Lung microvascular endothelial cell (primary cell): ENCODE results near the gene FBXO10. TPM values are rescaled to one million over a fixed set of nuclear protein-coding genes. Genes with fewer than 3 reads are reported as not detected.
"Not testable (repeated sequence)": the region's sequence is repeated elsewhere in the genome, so short reads cannot be mapped to it uniquely, and the experiment has no call there.

Source experiments
- DNase-seq, 2 donors: peaks; one replicate each; pipeline versions ENCODE4 v3.0.0 to v3.0.0-alpha.2; 2010; ENCODE audit warnings: low read depth in 2 of 2
- total RNA-seq: library from RNA; depleted of rRNA; stranded (reverse); fragments of >200 nt; gene quantifications from 2 replicates; pipeline ENCODE4 v1.2.1, GENCODE V29; 2014

FBXO10 gene
- total RNA-seq, 1 donor from 2014 or later, result 13.3 TPM

DNA sequence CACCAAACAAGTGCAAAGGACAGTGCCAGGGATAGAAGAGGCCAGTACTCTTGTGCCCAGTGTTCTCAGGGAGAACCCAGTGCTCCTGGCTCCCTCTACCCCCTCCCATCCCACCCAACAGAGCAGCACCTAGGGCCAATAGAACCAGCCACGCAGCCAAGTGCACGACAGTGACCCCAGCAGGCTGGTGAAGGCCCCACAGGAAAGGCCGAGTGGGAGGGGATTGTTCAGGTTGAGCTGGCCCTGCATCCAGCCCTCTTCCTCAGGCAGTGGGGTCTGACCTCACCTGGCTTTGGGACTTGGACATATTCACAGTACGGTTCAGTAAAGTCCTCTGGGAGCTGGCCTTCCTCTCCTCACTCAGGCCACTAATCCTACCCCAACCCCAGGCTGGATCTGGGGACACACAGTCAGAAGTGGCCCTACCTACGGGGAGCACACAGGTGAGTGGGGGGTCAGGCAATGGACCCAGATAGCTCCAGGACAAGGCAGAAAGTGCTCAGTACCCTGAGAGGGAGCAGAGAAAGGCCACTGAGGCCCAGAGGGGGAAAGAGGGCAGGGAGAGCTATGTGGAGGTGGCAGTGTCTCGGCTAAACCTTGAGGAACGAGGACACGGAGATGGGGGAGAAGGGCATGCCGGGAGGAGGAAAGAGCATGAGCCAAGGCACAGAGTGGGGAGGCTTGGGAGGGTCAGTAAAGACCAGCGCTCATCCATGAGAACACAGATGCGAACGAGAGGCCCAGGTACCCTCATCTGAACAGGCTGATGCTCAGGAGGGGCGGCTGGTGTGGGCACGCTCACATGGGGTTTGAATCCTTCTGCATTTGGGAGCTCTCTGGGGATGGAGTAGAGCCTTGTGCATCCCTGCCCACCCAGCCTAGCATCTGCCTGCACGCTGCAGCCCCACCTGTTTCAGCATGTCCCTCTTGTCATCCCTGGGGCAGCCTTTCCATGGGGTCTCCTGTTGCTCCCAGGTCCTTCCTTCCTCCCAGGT is 64.9 kb downstream of the FBXO10 start:
- no peak for DNase-seq

DNA sequence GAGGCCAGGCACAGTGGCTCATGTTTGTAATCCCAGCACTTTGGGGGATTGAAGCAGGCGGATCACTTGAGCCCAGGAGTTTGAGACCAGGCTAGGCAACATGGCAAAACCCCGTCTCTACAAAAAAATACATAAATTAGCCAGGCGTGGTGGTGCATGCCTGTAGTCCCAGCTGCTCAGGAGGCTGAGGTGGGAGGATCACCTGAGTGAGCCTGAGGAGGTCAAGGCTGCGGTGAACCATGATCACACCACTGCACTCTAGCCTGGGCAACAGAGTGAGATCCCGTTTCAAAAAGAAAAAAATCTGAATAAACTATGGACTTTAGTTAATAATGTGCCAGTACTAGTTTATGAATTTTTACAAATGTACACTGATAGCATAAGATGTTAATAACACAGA is 66.1 kb downstream of the FBXO10 start:
- DNase-seq, result not testable (repeated sequence)

DNA sequence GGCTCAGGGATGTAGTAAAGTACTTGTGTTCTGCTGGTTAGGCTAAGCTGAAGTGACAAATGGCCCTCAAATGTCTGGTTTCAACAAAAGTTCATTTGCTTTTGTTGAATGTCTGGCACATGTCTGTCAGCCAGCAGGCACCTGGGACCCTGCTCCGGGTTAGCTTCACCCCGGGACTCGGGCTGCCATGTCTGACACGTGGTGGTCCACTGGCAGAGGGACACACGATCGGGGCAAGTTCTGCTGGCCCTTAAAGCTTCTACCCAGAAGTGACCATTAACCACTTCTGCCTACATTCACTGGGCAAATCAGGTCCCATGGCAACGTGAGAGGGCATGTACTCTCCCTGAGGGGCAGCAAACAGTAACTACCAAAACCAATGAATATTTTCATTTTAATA is 66.6 kb downstream of the FBXO10 start:
- no peak for DNase-seq

DNA sequence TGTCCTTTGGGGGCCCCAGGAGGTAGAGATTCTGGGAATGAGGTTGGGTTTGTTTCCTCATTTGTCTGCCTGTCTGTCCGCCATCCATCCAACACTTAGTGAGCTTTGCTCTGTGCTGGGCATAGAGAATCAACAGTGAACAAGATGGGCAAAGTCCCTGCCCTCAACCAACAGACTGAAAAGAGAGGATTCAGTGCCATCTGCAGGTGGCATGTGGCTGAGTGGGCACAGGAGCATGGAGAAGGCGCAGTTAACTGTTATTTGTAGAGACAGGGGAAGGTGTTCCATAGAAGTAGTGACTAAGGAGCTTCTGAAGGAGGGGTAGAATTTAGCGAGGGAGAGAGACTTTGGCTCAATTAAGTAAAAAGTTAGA is 67.4 kb downstream of the FBXO10 start:
- no peak for DNase-seq

DNA sequence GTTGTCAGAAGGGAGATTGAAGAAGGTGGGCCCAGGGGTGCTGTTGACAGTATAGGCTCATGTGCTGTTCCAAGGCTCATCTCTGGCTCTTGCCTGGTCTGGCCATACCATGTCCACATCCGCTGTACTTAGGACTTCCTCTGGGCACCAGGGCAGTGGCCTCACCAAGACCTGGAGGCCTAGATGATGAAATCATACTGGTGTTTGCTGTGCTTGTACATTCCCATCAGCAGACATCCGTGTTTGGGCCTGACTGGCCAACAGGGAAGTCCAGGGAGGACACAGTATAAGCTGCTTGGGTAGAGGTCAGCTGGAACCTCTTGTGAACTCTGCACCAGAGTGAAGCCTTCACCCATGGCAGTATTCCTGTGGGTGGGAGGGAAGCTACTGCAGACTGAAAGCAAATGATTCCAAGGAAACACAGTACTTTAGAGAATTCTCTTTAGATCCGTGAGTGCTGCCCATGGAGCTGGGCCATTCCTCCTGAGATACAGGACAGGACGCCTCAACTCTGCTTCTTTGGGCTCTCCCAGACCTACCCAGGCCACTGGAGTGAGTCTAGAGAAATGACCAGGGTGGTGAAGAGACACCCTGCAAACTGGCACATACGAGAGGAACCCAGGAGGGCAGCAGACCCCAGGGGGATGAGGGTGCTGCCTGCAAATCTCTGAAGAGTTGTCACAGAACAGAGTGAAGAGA is 67.9 kb downstream of the FBXO10 start:
- no peak for DNase-seq

DNA sequence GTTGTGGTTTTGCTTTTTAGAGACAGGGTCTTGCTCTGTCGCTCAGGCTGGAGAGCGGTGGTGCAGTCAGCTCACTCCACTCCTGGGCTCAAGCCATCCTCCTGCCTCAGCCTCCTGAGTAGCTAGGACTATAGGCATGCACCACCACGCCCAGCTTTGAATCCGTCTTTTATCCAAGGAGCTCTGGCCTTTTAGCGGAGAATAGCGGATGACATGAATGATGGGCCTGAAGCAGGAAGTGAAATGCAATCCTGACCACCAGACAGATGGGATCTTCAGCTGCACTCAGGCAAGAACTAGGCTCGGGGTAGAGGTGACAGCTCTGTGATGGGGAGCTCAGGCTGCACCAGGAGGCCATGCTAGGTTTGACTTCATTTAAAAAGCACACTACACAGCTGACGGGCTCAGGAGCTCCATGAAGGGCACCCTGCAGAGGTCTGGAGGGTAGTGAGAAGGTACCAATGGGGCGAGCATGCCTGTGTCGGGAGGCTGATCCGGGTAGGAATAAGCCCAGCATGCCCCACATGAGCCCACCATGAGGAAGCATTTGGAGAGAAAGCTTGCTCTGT is 68.5 kb downstream of the FBXO10 start:
- no peak for DNase-seq

DNA sequence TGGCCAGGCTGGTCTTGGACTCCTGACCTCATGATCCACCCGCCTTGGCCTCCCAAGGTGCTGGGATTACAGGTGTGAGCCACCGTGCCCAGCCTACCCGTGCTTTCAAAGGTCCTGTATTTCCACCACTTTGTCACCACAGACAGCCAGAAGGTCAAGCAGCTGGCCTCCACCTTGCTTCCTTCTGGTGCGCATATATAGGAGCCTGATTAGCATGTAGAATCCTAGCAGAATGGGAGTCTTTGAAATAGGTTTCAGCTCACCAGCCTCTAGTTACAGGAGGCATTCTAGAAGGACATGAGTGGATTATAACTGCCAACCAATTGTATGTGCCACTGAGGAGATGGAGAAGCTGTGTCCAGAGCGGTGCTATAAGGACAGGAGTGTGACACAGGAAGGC is 71.6 kb downstream of the FBXO10 start:
- no peak for DNase-seq

DNA sequence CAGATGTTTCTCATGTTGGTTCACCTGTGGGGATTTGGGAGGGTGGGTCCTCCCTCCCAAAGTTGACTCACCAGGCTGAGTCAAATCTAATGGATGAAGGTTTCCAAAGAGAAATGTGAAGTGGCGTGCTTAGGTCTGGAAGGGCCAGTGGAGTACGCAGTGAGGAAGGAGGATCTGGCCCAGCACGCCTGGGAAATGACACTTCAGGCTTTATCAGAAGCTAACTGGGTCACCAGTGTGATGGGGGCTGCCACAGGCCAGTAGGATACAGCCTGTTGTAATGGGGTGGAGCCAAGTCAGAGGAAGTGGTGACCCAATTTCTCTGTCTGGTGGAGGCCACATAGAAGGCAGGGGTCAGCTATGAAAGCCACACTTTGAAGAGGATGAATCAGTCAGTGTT is 72.4 kb downstream of the FBXO10 start:
- peak in 1 of 2 donors; percentile 24 for DNase-seq

DNA sequence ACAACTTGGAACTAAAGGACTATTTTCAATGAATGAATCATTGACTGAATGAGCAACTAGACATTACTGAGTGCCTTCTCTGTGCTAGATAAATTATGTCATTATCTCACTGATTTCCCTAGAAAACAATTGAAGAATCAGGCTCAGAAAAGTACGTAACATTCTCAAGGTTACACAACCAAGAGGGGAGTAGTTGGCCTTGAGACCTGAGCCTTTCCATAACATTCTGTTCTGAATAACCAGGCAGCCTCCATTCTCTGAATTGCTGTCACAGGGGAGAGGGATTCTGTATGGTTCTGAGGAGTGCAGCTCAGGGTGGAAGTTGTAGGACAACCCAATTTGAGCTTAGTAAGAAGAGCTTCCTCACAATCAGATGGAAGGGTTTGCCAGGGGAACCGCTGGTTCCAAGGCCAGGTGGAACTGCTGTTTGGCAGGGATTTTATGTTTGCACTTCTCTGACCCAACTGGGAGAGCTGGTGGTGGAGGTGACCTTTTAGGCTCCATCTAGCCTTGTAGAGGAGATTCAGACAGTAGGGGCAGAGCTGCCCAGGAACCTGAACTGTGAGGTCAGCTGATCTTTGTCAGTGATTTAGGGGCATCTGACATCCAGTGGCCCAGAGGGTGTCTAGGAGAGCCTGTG is 74.1 kb downstream of the FBXO10 start:
- DNase-seq, result no peak

DNA sequence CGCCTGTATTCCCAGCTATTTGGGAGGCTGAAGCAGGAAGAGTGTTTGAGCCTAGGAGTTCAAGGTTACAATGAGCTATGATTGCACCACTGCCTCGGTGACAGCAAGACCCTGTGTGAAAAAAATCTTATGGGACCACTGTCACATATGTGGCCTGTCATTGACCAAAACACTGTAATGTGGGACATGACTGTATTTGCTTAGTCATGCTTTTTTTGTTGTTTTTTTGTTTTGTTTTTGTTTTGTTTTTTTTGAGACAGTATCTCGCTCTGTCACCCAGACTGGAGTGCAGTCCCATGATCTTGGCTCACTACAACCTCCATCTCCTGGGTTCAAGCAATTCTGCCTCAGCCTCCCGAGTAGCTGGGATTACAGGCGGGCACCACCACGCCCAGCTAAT is 76.9 kb downstream of the FBXO10 start:
- DNase-seq, result no peak

DNA sequence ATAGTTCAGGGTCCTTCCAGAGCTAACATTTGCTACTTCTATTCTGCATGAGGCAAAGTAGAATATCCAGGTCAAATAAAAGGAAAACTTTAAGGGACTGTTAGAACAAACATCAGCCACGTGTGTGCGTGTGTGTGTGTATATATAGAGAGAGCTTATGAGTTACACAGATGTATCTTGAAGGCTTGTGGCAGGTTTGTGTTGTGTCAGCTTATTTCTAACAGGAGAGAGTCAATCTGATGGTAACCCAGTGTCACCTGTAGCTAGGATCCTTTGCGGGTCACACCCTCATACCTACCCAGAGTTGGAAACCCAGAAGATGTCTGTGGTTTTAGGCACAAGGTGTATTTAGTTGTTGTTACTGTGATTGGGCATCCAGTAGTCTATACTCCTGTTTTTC is 77.7 kb downstream of the FBXO10 start:
- DNase-seq, result no peak

DNA sequence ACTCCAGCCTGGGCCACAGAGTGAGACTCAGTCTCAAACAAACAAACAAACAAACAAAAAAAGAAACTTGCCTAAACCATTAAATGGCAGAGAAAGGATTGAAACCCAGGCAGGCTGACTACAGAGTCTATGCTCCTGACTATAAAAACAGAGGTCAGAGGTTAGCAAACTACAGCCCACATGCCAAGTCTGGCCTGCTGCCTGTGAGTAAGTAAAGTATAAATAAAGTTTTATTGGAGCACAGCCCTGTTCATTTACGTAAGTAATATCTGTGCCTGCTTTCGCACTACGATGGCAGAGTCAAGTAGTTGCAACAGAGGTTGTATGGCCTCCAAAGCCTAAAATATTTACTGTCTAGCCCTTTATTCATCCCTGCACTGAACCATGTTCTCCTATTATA is 78.9 kb downstream of the FBXO10 start:
- DNase-seq, result no peak

DNA sequence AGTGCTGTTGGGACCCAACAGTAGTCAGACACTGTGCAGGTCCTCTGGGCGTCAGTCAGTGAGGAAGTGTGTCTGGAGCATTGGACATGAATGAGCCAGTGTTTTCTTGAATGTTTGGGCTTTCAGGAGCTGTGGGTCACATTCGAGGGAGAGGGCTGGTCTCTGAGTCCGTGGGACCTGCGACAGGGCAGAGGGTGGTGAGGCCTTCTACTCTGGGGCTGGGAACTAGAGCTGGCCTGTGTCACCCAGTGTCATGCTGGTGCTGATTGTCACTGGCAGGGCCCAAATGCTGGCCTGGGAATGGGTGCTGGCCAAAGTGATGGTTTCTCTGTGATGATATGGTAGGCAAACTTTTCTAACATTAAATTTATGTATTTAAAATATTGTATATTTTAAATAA is 80.2 kb downstream of the FBXO10 start:
- DNase-seq, result no peak

DNA sequence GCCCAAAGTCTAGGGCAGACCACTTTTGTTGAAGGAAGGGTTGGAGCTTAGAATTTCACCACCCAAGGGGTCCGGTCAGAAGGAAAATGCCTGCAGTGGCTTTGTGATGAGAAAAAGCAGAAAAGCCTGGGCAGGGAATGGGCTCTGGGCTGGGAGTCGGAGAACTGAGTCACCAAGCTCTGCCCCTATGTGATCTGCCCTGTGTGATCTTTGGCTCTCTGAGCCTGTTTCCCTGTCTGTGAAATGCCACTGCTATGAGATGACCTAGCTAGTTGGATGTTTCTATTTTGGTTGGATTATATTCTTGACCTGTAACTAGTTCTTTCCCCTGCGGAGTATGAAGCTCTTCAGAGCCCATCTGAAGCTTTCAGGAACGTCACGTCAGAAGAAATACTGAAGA is 80.6 kb downstream of the FBXO10 start:
- no peak for DNase-seq

DNA sequence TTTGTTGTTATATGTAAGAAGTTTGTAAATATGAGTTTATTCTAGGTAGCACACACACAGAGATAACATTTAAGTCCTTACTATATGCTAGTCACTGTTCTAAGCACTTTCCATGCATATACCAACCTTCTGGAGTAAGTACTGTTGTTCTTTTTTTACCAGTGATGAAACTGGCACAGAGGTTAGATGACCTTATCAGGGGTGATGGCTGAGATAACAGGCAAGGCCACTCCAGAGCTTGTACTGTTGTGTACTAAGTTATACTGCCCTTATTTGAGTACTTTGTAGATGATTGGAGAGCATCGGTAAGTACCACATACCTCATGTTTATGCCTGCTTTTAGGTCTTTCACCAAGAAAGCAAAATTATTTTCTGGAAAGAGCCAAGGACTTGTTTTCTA is 84.2 kb downstream of the FBXO10 start:
- no peak for DNase-seq

DNA sequence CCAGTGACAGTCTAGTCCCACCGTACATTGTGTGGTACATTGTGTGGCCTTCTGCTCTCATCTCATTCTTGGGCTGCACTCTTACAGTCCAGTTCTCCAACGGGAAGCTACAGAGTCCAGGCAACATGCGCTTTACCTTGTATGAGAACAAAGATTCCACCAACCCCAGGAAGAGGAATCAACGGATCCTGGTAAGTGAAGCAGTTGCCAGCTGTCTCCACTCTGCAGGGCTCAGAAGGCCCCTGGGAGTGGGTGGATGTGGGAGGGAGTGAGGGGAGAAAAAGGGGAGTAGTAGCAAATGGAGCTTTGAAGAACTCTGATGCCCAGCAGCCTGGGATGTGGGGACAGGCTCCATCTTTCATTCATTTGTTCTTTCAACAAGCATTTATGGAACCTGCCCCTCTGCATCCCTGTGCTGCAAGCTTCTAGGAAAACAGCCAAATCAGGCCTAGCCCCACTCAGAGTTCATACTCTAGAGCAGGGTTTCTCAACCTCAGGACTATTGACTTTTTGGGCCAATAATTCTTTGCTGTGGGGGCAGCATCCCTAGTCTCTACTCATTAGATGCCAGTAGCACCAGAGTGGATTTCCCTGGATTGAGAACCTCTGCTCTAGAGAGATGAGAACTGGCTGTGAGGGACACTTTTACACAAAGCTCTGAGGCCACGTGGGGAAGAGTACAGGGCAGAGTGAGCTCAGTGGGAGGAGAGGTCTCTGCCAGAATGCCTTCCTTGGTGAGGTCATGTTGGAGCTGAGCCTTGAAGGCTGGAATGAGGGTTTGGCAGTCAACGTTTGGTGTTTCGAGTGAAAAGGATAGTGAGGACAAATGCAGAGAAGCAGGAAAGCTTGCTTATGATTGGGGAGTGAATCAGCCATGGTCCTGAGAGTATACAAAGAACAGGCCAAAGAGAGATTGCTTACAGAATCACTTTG is 89.3 kb downstream of the FBXO10 start:
- DNase-seq, result peak in 1 of 2 donors; percentile 62

DNA sequence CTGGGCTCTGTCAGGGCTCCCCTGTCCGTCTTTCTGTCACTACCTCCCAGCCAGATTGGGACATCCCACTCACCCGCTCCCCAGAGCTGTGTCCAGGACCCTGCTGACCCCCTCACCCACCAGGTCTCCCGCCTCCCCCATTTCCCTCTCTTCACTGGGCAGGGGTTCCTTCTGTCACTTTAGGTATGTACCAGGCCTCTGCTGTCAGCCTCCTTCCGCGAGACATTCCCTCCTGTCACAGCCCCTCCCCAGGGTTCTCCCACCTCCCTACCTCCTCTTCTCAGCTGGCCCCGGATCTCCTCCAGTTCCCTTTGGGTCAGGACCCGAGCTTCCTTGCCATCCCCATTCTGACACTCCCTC is 89.9 kb downstream of the FBXO10 start:
- DNase-seq, result no peak

DNA sequence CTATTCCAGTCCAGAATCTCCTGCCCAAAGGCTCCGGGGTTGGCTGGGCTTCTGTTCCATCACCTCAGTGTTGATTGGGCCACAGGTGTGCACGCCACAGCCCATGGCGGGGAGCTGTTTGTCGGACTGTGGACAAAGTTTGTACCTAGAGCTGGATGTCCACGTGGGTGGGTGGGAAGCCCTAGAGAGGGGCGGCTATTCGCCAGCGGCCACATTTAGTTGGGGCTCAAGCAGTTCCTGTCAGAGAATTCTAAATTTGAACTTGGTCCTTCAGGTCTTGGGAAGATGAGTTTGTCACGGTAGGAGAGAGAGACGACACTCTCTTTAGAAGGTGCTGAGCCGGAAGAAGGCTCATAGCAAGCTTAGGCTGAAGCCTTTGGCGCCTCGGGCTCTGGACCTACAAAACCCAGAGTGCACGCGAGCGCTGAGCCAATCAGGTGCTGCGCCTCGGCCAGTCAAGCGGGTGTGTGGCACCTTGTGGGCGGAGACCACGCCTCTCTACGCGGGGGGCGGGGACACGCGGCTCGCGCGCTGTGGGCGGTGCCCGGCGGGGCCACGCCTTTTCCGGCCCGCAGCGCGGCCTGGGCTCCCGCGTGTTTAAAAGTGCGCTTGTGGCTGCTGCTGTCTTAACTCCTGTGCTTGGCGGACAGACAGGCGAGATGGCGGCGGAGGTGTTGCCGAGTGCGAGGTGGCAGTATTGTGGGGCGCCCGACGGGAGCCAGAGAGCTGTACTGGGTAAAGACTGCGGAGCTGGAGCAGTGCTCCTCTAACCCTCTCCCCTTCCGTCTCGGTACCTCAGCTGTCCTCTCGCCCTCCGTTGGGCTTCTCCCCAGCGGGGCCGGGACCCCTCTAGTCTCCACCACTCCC is 90.6 kb downstream of the FBXO10 start, which contains the start of gene POLR1E:
Gene POLR1E, plus strand, starts transcription at position 560 of the 867 bp plus-strand sequence. Its CDS starts 100 bp downstream, at position 660.
- peak; percentile 88 to 90 for DNase-seq

DNA sequence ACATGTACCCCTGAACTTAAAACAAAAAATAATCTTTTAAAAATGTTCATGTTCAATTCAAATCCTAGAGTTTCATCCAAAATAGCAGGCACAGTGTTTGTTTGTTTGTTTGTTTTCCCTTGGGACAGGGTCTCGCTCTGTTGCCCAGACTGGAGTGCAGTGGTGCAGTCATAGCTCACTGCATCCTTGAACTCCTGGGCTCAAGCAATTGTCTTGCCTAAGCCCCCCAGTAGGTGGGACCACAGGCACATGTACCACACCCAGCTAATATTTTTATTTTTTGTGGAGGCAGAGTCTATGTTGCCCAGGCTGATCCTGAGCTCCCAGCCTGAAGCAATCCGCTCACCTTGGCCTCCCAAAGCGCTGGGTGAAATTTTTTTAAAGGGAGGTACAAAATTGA is 95.4 kb downstream of the FBXO10 start:
- no peak for DNase-seq
